ENCODE measurements around the gene AFF4.
"Not testable (repeated sequence)": the region's sequence is repeated elsewhere in the genome, so short reads cannot be mapped to it uniquely, and the experiment has no call there.

The AFF4 gene

DNA sequence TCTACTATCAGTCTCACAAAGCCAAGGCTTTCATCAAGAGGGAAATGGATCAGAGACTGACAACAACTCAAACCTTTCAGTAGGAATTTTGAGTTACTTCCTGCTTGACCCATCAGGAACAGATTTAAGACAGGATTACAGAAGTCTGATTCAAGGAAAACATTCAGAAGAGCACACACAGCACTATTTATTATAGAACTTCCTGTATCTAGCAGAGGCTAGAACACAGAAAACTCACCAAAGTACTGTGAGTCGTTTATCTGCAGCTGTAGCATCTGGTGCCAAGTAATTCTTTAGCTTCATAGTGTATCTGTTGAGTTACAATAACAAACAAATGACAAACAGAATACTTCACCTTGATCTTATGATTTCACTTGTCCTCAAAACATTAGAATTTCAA, 76.2 kb downstream of the AFF4 start:
- DNase-seq: no peak

DNA sequence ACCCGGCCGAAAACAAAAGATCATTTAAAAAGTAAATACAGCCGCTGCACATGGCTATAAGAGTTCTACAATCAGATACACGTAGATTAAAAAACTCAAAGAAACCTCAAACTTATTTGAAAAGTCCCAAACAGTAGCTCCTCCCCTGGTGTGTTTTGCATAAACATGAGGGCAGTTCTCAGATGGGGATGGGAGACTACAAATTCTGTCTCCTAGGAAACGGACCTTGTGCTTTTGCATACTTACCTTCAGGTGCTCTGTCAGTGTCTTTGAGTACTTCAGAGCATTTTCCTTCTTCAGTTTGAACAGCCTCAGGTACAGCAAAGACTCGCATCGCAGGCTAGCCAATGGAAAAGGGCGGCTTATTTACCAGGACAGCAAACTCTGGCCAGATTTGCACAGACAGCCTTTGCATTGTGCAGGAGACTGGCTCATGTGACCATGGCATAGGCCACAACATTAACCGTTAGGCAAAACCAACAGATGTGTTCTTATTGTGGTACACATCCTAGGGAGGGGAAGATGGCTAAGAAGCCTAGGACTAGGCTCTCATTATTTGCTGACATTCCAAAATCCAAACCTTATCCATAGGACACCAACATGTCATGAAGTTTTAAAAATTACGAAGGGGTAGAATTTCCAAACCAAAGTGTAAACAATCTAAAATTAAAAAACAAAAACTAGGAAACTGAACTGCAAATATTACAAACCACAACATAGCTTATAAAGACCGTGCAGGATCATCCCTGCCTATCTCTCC, 77.2 kb downstream of the AFF4 start:
- DNase-seq: no peak

DNA sequence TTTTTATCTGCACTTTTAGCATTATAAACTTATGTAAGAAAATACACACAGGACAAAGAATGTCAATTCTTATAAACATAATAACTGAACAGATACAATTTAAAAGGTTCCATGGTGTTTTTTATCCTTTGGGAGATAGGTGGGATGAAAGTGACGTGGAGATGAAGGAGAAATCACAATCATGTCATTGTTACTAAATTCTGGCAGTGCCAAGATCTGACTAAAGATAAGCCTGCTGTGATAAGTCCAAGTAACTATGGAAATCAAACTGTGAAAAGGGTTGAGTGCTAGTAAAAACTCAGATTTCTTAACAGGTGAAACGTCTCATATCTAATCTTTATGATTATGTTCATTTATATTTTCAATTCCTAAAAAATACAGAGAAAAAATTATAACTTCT, 78.9 kb downstream of the AFF4 start:
- no peak for DNase-seq

DNA sequence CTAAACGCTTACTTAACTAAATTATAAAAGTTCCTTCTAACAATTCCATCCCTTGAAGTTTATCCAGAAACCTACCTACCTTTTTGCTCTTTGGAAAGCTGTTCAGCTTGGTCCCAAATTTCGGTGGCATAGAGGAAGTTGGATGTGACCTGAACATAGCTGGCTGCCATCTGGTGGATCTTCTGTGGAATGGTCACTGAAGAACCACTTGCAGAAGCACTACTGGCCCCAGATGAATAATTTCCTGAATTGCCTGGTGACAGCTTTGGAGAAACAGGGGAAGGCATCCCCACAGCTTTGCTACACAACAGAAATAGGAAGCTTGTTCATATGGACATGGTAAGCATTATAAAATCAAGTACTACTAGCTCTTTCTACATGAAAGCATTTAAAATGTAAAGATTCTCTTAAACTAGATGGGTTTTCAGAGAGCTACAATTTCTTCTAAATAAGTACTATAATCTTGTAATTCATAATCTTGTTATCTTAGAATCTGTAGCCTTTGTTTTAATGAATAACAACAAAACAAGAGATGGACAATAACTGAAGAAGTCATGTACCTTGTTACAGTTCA, 80.1 kb downstream of the AFF4 start:
- DNase-seq: peak; percentile 25

DNA sequence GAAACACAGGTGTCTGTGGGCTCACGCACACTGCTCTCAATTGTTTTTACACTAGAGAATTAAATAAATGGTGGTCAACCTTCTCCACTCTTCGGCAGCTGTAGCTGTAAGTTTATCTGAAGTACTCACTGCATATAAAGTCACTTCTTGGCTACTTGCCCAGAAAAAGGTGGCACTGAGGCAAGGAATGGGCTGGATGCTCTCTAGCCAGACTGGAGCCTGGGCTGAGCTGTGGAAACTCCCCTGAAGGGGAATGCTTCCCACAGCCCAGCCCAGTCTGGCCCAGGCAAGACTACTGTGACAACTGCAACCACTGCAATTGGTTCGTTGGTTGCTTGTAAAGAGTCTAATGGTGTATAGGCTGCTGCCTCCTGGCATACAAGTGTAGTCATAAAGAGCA, 85.5 kb downstream of the AFF4 start:
- DNase-seq: no peak

DNA sequence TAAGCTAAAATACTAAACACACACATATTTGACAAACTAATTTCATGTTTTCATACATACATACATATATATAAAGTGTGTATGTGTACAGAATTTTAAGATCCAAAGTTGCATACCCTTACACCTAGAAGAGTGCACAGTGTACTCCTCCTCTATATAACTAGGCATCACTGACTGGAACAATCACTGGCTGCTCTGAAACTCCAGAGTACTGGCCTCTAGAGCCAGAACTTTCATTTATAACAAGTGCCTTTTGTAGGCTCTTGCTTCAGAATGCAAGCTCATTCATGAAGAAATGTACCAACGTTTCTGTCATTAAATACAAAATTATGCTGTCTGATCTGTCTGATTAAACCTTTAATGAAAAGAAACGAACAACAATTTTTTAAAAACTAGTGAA, 86.0 kb downstream of the AFF4 start:
- DNase-seq: no peak

DNA sequence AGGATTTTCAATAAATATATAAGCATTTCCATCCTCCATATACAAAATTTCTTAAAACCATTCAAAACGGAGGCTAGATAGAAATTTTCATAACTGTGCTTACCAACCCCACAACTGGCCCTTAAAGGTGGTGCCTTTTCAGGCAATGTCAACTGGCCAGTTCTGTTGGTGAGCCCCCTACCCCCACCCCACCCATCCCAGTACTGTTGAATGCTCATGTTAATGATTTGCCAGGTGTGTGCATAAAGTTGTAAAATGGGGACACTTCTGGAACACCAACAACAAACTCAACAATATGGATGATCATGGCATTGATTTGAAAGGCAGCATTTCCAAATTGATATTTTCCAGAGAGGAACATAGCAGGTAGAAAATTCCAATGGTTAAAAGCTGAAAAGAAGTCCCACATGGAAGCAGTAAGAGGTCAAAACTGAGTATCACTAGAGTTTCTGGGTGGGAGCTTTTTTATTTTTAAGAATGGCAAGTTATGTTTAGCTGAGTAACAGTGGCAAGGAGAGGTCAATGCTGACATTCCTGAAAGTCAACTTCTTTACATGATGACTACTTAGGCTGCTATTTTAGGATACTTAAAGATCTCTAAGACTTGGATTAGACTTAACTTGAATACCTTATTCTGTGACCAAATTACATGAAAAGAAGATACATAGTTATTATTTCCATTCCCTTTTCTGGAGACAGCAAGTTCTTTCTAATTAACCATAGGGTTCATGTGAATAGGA, 87.2 kb downstream of the AFF4 start:
- no peak for DNase-seq

DNA sequence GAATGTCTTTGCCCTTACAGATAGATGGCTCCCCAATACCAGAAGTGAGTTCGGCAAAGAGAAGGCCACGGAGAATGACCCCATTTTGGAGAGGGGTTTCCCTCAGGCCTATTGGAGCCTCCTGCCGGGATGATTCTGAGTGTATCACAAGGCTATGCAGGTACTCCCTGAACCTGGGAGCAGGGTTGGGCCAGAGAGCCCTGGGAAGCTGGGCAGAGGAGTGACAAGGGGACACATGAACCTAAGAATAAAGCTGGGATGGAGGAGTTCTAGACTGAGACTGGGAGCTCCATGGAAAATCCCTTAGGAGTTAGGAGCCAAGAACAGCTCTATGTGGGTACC, 89.5 kb downstream of the AFF4 start:
- no peak for DNase-seq

DNA sequence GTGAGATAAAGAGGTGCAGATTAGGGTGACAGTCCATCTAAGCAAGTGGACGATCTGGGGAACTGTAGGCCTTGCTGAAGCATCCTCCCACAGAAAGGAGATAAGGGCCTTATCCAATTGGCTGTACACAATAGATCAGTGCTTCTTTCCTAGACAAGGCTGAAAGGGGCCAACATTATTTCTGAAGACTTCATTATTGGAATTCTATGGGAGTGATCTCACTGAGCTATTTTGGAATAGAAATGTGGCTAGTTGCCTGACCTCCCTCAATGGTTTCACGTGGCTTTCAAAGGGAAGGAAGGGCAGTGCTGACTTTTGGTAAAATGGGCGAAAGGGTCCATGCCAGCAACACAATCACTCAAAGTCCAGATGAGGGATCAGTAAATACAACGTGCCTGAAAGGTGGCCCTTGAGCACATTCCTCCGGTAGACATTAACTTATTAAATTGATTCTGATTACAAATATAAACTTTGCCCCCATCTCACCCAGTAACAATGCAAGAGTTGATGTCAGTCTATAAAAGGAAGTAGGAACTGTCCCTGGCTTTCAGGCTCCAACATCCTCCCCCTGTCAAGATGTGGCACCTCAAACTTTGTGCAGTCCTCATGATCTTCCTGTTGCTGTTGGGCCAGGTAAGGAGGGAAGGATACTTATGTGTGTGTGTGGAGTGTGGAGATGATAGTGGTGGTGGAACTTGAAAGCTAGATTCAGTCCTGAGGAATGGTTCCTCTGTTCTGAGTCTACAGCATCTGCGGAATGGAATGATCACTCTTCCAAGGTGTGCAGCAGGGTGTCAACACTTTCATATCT, 90.1 kb downstream of the AFF4 start, which contains the start of gene LEAP2:
Gene LEAP2 (plus strand): TSS at position 550 of the 811 bp plus-strand sequence. CDS start 27 bp downstream, at position 577.
- DNase-seq: no peak

DNA sequence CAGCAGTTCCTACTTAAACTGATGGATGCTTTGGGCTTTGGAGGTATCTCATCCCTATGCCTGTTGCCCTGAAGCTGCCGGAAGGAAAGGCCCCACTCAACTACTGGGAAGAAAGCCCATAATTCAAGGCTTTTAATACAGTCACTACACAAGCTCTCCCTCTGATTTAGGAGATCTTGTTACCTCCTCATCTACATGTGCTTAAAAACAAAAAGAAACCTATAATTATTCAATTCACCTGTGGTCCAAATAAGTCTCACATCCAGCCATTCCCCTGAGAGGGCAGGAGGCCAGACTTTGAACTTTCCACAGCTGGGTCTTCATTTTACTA, 90.7 kb downstream of the AFF4 start:
- DNase-seq: no peak

DNA sequence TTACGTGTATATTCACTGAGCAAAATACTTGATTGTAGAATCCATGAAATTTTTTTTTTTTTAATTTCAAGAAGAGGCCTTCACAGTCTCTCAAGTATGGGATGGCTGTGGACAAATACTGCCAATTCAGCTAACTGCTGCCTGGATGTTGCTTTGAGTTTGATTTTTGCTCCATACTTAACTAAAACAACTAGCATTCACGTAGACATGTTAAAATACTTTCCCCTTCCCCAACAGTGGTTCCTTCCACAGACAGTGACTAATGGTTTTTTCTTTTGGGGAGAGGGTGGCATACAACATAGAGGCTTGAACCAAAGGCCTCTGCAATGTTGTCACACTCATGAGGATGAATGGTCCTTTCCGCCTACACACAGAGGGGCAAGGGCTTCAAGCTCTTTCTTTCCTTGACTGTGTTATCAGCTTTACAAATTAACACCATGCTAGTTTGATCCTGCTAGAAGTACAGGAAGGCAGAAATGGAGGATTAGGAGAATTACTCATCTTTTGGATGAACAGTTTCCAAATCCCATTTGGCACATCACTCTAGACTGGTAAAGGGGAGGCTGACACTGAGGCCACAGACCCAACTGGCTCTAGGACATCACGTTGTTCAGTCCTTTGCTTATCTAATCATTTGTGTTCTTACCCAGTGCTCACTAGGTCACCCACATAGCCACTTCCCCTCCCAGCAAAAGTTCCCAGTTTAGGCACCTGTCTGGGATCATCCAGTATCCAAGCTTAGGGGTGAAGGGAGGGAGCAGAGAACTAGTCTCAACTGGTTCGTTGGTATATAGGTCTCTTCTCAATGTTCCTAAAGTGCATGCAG, 91.8 kb downstream of the AFF4 start:
- DNase-seq: no peak

DNA sequence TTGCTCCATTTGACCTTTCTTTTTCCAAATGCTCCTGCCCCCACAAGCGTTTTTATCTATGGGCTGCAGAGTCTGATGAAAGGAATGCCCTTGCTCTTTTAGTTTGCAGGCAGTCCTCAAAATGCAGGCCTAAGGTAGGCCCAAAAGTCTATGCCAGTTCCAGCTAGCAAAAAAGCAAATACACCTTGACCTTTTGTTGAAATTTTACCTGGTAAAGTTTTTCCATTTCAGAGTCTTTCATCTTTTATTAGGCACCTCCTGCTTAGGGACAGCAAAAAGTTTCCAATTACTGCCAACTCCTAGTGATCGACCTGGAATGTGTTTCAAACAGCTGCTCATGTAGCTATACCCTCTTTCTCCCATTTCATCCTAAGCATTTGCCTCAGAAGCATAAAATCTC, 92.6 kb downstream of the AFF4 start:
- no peak for DNase-seq

DNA sequence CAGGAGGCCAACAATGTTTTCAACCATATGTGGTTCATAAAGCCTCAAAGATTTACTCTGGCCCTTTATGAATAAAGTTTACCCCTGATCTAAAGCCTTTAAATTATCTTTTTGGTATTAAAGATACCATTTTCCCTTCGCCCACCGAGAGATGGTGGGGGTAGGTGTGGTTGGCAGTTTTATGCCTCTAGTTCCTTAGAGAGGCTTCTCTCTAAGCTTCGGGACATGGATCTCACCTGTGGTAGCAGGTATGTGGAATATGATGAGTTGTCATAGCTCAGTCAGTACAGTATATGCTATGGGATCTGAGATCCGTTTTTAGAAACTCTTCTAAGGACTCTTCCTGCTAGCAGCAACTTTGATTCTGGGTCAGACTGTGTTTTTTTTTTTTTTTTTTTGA, 94.7 kb downstream of the AFF4 start:
- no peak for DNase-seq

DNA sequence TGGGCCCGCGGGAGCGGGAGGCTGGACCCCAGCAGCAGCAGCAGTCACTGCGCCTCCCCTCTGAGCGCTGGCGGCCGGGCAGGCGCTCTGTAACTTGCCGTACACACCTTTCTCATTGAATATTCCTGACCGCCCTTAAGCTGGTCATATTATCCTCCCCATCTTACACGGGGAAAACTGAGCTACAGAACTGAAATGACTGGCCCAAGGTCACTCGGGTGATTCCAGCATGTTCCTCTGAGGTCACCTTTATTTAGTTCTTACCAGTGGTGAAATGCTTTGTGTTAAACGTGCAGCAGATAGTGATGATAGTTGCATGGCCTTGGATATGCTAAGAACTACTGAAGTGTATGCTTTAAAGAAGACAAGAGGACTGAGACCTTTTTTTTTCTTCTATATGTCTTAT, 96.4 kb downstream of the AFF4 start:
- no peak for DNase-seq

DNA sequence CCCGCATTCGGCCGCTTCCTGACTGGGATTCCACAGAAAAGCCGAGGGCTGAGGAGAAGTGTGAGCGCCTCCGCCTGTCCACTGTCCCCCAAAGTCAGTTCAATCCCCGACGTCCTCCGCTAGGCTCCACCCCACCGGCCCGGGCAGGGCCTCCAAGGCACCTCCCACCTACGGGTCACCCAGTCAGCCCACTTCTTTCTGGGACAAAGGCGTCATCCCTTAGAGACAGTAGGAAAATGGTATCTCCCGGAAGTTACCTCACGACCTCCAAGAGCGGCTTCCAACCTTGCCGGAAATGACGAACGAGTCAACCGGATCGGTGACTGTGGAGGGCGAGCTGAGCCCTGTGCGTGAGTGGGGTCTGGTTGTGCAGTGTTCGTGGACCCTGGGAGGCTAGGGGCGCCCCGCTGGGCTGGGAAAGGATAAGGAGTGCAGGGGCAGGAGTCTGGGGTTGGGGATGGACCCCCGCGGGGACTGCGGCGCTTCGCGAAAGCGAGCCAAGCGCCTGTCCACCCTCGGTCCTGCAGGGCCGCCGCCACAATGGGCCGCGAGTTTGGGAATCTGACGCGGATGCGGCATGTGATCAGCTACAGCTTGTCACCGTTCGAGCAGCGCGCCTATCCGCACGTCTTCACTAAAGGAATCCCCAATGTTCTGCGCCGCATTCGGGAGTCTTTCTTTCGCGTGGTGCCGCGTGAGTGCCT, 96.9 kb downstream of the AFF4 start, which contains the start of the genes GDF9 and UQCRQ:
Gene GDF9 (minus strand): TSS at position 128 of the 704 bp plus-strand sequence. CDS start 1,936 bp downstream, outside the sequence.
Gene UQCRQ (plus strand): TSS at position 301 of the 704 bp plus-strand sequence. CDS start 240 bp downstream, at position 541.
- DNase-seq: peak; percentile 94

DNA sequence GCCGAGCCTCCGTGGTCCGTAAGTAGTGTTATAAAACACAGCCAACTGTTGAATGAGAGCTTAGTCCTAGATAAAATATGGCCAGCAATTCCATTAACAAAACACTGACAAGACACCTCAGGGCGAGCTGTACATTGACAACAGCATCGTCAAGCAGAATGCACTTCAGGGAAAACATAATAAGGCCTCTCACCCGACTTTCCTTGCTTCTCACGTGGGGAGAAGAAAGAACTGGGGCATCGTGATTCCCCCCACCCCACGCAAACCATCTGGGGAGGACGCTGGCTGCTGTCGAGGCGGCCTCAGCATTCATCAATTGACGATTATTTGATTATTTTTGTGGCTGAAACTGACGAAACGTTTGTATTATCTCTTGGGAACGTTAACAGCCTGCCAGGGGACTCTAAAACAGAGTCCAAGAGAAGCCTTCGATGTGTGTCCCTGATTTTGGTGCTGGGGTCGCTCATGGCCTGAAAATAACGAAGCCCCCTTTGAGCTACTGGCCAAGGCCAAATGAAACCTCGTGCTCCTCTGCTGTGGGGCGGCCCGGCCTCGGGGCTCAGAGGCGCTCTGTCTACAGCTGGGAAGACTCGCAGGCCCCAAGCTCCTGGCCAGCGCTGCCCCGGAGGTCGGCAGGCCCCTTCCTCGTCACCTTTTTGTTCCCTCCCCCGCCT, 97.6 kb downstream of the AFF4 start:
- no peak for DNase-seq

DNA sequence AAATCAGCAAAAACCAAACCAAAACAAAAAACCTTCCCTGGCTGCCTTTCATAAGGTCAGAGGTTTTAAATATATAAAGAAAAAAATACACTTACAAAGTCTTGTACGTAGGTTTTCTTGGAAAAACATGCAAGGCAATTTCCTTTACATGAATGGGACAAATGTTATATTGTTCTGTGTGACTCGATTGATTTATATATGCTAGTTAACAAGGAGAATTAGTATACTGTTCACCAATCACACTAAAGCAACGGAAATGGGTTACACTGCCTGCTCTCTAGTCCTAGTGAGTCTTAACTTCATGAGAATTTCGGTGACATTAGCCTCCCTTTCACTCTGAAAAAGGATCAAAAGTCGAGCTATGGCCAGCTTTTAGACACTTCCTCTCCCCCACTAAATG, 102.7 kb downstream of the AFF4 start:
- DNase-seq: no peak

DNA sequence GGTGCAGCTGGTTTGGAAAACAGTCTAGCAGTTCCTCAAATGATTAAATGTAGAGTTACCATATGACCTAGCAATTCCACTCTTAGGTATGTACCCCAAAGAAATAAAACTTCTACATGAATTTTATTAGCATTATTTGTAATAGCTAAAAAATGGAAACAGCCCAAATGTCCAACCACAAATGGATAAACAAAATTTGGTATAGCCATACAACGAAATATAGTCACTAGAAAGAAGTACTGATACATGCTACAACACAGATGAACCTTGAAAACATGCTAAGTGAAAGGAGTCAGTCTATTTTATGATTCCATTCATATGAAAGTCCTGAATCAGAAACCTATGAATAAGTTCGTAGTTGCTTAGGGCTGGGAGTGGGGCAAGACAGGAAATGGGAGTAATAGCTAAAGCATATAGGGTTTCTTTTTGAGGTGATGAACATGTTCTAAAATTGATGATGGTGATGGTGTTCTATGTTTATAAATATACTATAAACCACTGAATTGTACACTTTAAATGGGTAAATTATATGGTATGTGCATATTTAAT, 103.5 kb downstream of the AFF4 start:
- DNase-seq: no peak

DNA sequence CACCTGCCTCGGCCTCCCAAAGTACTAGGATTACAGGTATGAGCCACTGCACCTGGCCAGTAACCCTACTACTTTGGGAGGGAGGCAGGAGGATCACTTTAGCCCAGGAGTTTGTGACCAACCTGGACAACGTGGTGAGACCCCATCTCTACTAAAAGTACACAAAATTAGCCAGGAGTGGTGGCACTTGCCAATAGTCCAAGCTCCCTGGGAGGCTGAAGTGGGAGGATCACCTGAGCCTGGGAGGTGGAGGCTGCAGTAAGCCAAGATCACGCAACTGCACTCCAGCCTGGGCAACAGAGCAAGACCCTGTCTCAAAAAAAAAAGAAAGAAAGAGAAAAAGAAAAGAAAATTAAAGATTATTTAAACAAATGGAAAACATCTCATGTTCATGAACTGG, 107.4 kb downstream of the AFF4 start:
- DNase-seq: no peak

DNA sequence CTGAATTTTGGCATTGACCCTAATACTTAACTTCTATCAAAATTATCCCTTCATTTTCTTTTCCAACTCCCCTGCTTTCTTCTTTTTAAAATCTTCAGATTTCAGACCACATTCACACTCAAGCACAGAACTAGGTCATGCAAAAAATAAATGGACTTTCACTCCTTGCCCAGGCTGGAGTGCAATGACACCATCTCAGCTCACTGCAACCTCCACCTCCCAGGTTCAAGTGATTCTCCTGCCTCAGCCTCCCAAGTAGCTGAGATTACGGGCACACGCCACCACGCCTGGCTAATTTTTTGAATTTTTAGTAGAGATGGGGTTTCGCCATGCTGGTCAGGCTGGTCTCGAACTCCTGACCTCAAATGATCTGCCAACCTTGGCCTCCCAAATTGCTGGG, 108.4 kb downstream of the AFF4 start:
- DNase-seq: not testable (repeated sequence)

DNA sequence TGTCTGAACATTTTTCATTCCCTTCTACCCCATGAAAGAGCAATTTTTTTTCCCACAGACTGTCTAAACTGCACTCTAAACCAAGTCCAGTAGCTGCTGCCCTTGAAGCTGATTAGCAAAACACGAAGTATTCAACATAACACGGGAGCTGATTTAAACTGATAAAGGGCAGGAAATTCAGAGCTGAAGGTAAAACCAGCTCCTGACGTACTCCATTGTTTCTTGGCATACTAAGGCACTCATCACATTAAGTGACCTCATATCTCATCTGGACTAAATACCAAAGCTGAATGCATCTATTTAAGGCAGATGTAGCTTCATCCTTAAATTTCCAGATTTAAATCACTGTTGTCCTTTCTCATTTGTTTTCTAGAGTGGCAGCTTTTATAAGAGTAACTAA, 109.1 kb downstream of the AFF4 start:
- DNase-seq: no peak

Measured in DMS153 (cell line).